Neuronal stem cell (in vitro differentiated cells): ENCODE data around the gene CABP4. TPM values are rescaled to one million over a fixed set of nuclear protein-coding genes. Genes with fewer than 3 reads are reported as not detected.

Experiments
- DNase-seq: peaks from one replicate; pipeline ENCODE4 v3.0.0-alpha.2; 2013; ENCODE audit warnings: low spot score
- H2AFZ ChIP-seq: one replicate; pipeline ENCODE4 v1.6.1; 2013; ENCODE audit warnings: mild to moderate bottlenecking, low read length, inconsistent platforms
- H2AK5ac ChIP-seq: 2 replicates; pipeline ENCODE4 v1.6.1; 2013; ENCODE audit warnings: low read depth, mild to moderate bottlenecking, inconsistent platforms, low read length, moderate library complexity, mixed read lengths
- H2BK120ac ChIP-seq: 2 replicates; pipeline ENCODE4 v1.6.1; 2013; ENCODE audit warnings: low read depth, mild to moderate bottlenecking, inconsistent platforms, low read length, moderate library complexity, mixed read lengths
- H2BK12ac ChIP-seq: one replicate; pipeline ENCODE4 v1.6.1; 2013; ENCODE audit warnings: low read length, inconsistent platforms
- H2BK15ac ChIP-seq: 2 replicates; pipeline ENCODE4 v1.6.1; 2013; ENCODE audit warnings: mild to moderate bottlenecking, low read length, inconsistent platforms, mixed read lengths
- H2BK5ac ChIP-seq: one replicate; pipeline ENCODE4 v1.6.1; 2013; ENCODE audit warnings: inconsistent platforms, mild to moderate bottlenecking, low read length, moderate library complexity
- H3K14ac ChIP-seq: one replicate; pipeline ENCODE4 v1.6.1; 2013; ENCODE audit warnings: low read length, inconsistent platforms
- H3K18ac ChIP-seq: 2 replicates; pipeline ENCODE4 v1.6.1; 2013; ENCODE audit warnings: low read length, inconsistent platforms
- H3K23ac ChIP-seq: 2 replicates; pipeline ENCODE4 v1.6.1; 2013; ENCODE audit warnings: low read depth, mild to moderate bottlenecking, mixed read lengths, low read length, inconsistent platforms; ENCODE audit not compliant: poor library complexity
- H3K27ac ChIP-seq: replicated peaks from 3 replicates; pipeline ENCODE4 v1.5.1; 2013; ENCODE audit warnings: low read length, inconsistent platforms
- H3K27me3 ChIP-seq, 3 experiments: 2 replicates each; pipeline ENCODE4 v1.6.1; 2013; ENCODE audit warnings: low read length in 3 of 3, mild to moderate bottlenecking in 2 of 3, inconsistent platforms in 1 of 3, low read depth in 1 of 3, mixed read lengths in 1 of 3, moderate library complexity in 1 of 3; ENCODE audit not compliant: control insufficient read depth in 3 of 3, insufficient read depth in 3 of 3
- H3K36me3 ChIP-seq, 2 donors: replicated peaks in 1 of 2; 2 replicates each; pipeline ENCODE4 v1.6.1; 2013; ENCODE audit warnings: low read length in 2 of 2; ENCODE audit not compliant: control insufficient read depth in 2 of 2, insufficient read depth in 2 of 2
- H3K4ac ChIP-seq: 2 replicates; pipeline ENCODE4 v1.6.1; 2013; ENCODE audit warnings: inconsistent platforms, mild to moderate bottlenecking, low read length, moderate library complexity
- H3K4me1 ChIP-seq, 2 donors: 1 replicate in 1 of 2; 2 replicates in 1 of 2; pipeline ENCODE4 v1.6.1; 2013; ENCODE audit warnings: low read length in 2 of 2, low read depth in 1 of 2; ENCODE audit not compliant: control insufficient read depth in 2 of 2, insufficient read depth in 1 of 2
- H3K4me2 ChIP-seq: one replicate; pipeline ENCODE4 v1.6.1; 2013; ENCODE audit warnings: mild to moderate bottlenecking, low read length, inconsistent platforms; ENCODE audit not compliant: insufficient read depth, poor library complexity, severe bottlenecking
- H3K4me3 ChIP-seq, 2 donors: 2 replicates each; pipeline ENCODE4 v1.5.1; 2013; ENCODE audit warnings: low read length in 2 of 2, mild to moderate bottlenecking in 2 of 2, inconsistent platforms in 1 of 2, moderate library complexity in 1 of 2
- H3K79me1 ChIP-seq: one replicate; pipeline ENCODE4 v1.6.1; 2013; ENCODE audit warnings: low read depth, mild to moderate bottlenecking, inconsistent platforms, low read length, moderate library complexity
- H3K9ac ChIP-seq: one replicate; pipeline ENCODE4 v1.6.1; 2013; ENCODE audit warnings: mild to moderate bottlenecking, low read depth, low read length, inconsistent platforms; ENCODE audit not compliant: poor library complexity
- H3K9me3 ChIP-seq, 2 donors: replicated peaks in 1 of 2; 2 replicates each; pipeline versions ENCODE3 to v1.6.1; 2013; ENCODE audit warnings: low read length in 2 of 2, mild to moderate bottlenecking in 2 of 2, inconsistent platforms in 1 of 2, low read depth in 1 of 2, mixed read lengths in 1 of 2, moderate library complexity in 1 of 2; ENCODE audit not compliant: control insufficient read depth in 2 of 2, insufficient read depth in 1 of 2
- H4K8ac ChIP-seq: one replicate; pipeline ENCODE4 v1.6.1; 2013; ENCODE audit warnings: low read depth, mild to moderate bottlenecking, inconsistent platforms, low read length, moderate library complexity
- H4K91ac ChIP-seq: one replicate; pipeline ENCODE4 v1.6.1; 2013; ENCODE audit warnings: low read length, low read depth, mild to moderate bottlenecking, inconsistent platforms; ENCODE audit not compliant: poor library complexity
- WGBS, 2 donors: extraction: QIAGEN DNeasy Blood & Tissue Kit; methylation state at CpG; one replicate each; pipeline ENCODE4 v1.1.7; 2013; ENCODE audit warnings: missing lambda C conversion rate in 2 of 2, mixed read lengths in 1 of 2; ENCODE audit not compliant: insufficient read length in 2 of 2, insufficient replicate concordance in 1 of 2; ENCODE audit errors: extremely low coverage in 2 of 2; 5-methylcytosine and 5-hydroxymethylcytosine counted together
- polyA plus RNA-seq, 2 experiments: library from polyadenylated mRNA; stranded (reverse); fragments of 200-250 nt; gene quantifications; one replicate each; pipeline ENCODE4 v1.2.3, GENCODE V29; 2013

The CABP4 gene
- 0.01 TPM for polyA plus RNA-seq (2013, experiment 1 of 2)
- 0.04 TPM for polyA plus RNA-seq (2013, experiment 2 of 2)

GRCh38 chr11:67455054-67455453, at the start of gene CABP4:
Gene CABP4, plus strand, starts transcription at chr11:67455354. Its CDS starts 70 bp downstream, at chr11:67455424.
- Histone ChIP-seq H2AK5ac (peak within 1 kb of the TSS; percentile 82), H4K8ac (no peak within 1 kb of the TSS), H3K4ac (no peak within 1 kb of the TSS), H3K18ac (peak within 1 kb of the TSS; percentile 57), H2BK120ac (no peak within 1 kb of the TSS), H2BK5ac (peak within 1 kb of the TSS; percentile 21), H3K27me3 (no peaks in the 10 kb centered on the region), H3K9me3 (no peaks in the 10 kb centered on the region), H2BK15ac (peak within 1 kb of the TSS; percentile 56), H2AFZ (peak within 1 kb of the TSS; percentile 45), H3K14ac (no peak within 1 kb of the TSS), H4K91ac (no peak within 1 kb of the TSS), H3K79me1 (peaks cover 2% of the 10 kb centered on the region), H3K9ac (no peak within 1 kb of the TSS), H3K4me1 (peaks cover 5 to 13% of the 10 kb centered on the region in 2 donors), H3K36me3 (no peaks in the 10 kb centered on the region), H3K23ac (no peak within 1 kb of the TSS), H2BK12ac (peak within 1 kb of the TSS; percentile 30), H3K4me3 (no peak within 1 kb of the TSS), H3K4me2 (no peak within 1 kb of the TSS), H3K27ac (no peak within 1 kb of the TSS)
- DNase-seq = no peak
- WGBS, 2 donors = no CpG with 5 or more reads among the region's 3 CpGs

DNA sequence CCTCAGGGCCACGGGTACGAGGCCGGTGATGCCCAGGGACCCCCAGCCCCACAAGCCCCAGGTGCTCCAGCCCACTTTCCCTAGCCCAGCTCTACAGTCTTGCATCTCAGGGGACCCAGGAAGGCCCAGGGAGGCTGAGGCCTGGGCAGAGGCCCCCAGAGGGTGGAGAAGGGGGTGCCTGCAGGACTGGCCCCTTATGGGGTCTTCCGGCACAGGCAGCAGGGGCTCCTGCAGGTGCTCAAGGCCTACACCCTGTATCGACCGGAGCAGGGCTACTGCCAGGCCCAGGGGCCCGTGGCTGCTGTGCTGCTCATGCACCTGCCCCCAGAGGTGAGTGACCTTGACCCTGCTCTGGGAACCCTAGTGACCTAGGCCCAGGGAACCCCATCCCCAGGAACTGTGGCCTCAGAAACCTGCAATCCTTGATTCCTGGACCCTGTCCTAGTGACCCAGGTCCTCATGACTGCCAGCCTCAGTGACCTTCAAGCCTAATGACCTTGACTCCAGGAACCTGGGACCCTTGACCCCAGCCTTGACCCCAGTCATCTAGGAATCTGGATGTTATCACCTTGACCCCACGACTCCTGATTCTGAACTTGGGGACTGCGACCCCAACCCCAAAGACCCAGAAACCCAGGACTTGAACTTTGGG, 49.3 kb upstream of the CABP4 start:
- Histone ChIP-seq H3K18ac (no peak overlapping the region), H2BK12ac (no peak overlapping the region), H3K9me3 (no peaks in the 10 kb centered on the region), H3K23ac (no peak overlapping the region), H2AFZ (no peak overlapping the region), H2BK5ac (no peak overlapping the region), H4K91ac (no peak overlapping the region), H3K79me1 (peaks cover 7% of the 10 kb centered on the region), H4K8ac (no peak overlapping the region), H2AK5ac (peak overlapping the region; percentile 30), H2BK15ac (peak overlapping the region; percentile 28), H3K4ac (no peak overlapping the region), H3K9ac (no peak overlapping the region), H2BK120ac (no peak overlapping the region), H3K27me3 (no peaks in the 10 kb centered on the region), H3K4me2 (no peak overlapping the region), H3K36me3 (peaks cover 0 to 1% of the 10 kb centered on the region in 2 donors), H3K14ac (no peak overlapping the region), H3K27ac (no peak overlapping the region), H3K4me1 (peaks cover 9 to 28% of the 10 kb centered on the region in 2 donors), H3K4me3 (no peak overlapping the region)
- DNase-seq = no peak
- no CpG with 5 or more reads among the region's 9 CpGs for WGBS, 2 donors

GRCh38 chr11:67406420-67406968, 48.7 kb upstream of the CABP4 start:
- peak overlapping the region; percentile 38 for H3K14ac ChIP-seq
- peak overlapping the region; percentile 67 for H2BK15ac ChIP-seq
- peak overlapping the region; percentile 53 for H2BK5ac ChIP-seq
- no peaks in the 10 kb centered on the region for H3K27me3 ChIP-seq
- no peak overlapping the region for H4K8ac ChIP-seq
- H3K79me1 ChIP-seq = peaks cover 2% of the 10 kb centered on the region
- no peak overlapping the region for H3K27ac ChIP-seq
- H3K4ac ChIP-seq = peak overlapping the region; percentile 53
- no peak overlapping the region for H3K4me2 ChIP-seq
- no peak overlapping the region for H3K4me3 ChIP-seq
- H3K4me1 ChIP-seq = peaks cover 14 to 26% of the 10 kb centered on the region in 2 donors
- peak overlapping the region; percentile 64 for H3K18ac ChIP-seq
- H2AK5ac ChIP-seq = peak overlapping the region; percentile 90
- H3K9me3 ChIP-seq = no peaks in the 10 kb centered on the region
- peak overlapping the region; percentile 80 for H3K23ac ChIP-seq
- no peak overlapping the region for H4K91ac ChIP-seq
- H2AFZ ChIP-seq = no peak overlapping the region
- no peak for DNase-seq
- no peaks in the 10 kb centered on the region for H3K36me3 ChIP-seq
- WGBS, 2 donors = no CpG with 5 or more reads among the region's 18 CpGs
- no peak overlapping the region for H3K9ac ChIP-seq
- H2BK120ac ChIP-seq = peak overlapping the region; percentile 47
- H2BK12ac ChIP-seq = peak overlapping the region; percentile 22

DNA sequence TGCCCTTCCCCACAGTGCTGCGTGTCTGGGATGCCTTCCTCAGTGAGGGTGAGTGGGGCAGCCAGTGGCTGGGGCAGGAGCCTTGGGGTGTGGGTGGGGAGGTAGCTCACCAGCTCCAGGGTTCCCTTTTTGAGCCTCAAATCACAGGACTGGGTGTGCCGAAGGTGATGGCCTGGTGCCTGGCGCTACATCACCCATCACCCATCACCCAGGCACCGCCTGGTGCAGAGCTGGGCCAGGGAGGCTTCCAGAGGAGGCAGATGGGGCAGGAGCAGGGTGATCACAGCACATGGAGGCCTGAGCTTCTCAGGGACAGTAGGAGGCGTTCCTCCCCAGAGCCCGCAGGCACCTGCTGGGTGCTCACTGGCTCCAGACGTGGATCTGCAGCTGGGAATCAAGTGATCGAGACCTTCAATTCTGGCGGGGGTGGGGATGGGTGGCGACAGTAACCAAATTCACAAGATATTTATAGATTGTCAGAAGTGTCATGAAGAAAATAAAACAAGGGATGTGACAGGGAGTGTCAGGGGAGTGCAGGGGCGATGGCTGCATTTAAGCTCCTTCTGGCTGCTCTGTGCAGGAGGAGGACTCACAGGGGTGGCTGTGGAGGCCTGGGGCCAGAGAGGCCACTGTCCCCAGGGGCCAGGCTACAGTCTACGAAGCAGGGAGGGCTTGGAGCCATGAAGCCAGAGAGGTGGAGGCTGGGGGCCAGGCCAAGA, 48.0 kb upstream of the CABP4 start:
- peak overlapping the region; percentile 22 for H2BK12ac ChIP-seq
- H3K9me3 ChIP-seq = no peaks in the 10 kb centered on the region
- no peak overlapping the region for H3K9ac ChIP-seq
- H3K4me3 ChIP-seq = no peak overlapping the region
- H2BK5ac ChIP-seq = peak overlapping the region; percentile 53
- no peaks in the 10 kb centered on the region for H3K36me3 ChIP-seq
- H2BK120ac ChIP-seq = peak overlapping the region; percentile 47
- peak overlapping the region; percentile 67 for H2BK15ac ChIP-seq
- no peak overlapping the region for H2AFZ ChIP-seq
- DNase-seq = no peak
- no CpG with 5 or more reads among the region's 12 CpGs for WGBS, 2 donors
- H3K4me1 ChIP-seq = peaks cover 16 to 24% of the 10 kb centered on the region in 2 donors
- no peak overlapping the region for H4K91ac ChIP-seq
- no peak overlapping the region for H3K27ac ChIP-seq
- H3K79me1 ChIP-seq = peaks cover 2% of the 10 kb centered on the region
- peak overlapping the region; percentile 90 for H2AK5ac ChIP-seq
- H3K23ac ChIP-seq = peak overlapping the region; percentile 80
- H3K27me3 ChIP-seq = no peaks in the 10 kb centered on the region
- H3K4me2 ChIP-seq = no peak overlapping the region
- peak overlapping the region; percentile 64 for H3K18ac ChIP-seq
- peak overlapping the region; percentile 53 for H3K4ac ChIP-seq
- peak overlapping the region; percentile 38 for H3K14ac ChIP-seq
- H4K8ac ChIP-seq = no peak overlapping the region
